GM21619 (cell line): ENCODE measurements around the gene DDR2.

Experiments used
- ATAC-seq: cut with Tn5 transposase; IDR thresholded peaks from one replicate; pipeline ENCODE4 v1.9.1; 2021; ENCODE audit not compliant: unreplicated experiment

DDR2 gene

DNA sequence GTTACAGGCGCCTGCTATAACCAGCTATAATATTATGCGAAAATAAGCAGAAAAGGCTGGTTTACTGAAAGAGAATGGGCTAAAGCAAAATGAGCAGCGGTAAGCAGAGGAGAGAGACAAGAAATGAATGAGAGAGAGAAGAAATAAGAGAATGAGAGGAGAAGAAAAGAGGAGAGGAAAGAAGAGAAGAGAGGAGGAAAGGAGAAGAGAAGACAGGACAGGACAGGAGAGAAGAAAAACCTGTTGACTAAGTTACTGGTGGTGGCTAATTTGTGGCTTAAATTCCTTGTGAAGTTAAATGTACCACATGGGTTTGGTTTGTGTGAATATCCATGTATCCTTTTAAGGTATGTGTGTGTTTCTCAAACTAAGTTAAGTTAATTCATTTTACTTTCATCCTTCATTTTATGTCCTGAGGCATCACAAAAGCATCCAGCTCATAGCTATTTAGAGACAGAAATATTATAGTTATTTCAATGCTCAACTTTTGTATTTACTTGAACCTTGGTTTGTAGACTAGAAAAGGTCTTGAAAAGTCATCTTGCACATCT, 3.1 kb upstream of the DDR2 start:
- ATAC-seq, result no peak

DNA sequence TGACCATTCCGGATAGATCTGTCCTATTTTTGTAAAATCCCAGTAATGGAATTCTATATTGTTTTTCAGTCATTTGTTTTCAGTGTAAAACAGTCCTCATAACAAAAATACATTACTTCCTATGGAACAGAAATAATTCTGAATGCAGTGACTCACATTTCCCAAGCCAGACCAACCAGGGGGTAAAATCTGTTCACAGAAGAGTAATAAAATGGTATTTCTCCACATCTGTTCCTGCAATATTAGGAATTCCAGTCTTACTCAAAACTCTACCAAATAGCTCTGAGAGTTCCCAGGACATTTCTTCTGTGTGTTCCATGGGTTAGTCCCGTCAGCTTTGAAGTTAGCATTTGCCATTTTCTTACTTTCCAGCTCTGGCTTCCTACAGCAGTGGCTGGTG, 2.6 kb upstream of the DDR2 start:
- no peak for ATAC-seq

DNA sequence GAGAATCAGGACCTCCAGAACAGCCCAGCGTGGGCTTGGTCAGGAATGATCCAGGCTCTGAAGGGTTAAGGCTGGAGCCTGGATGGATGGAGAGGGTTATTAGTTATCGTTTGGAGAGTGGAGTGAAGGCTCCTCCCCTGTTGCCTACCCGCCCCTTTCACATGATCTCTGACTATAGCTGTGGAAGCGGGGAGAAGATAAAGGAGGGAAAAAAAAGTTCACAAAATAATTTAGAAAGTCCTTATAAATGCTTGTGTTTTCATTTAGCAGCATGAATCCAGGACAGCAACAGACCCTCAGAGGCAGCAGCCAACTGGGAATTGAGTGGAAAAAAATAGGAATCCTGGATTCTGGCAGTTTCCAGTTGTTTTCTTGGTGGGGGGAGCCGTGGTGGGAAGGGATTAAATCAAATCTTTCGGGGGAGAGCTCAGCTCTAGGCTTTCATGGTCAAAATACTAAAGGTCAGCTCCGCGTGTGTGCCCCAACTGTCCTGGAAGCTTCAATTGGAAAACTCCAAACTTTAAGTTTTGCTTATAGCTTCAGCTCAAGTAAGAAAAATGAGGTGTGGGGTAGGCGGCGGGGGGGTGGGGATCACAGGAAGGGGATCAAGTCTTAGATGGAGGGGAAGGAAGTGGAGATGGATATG, 595 bp upstream of the DDR2 start:
- ATAC-seq, result no peak

DNA sequence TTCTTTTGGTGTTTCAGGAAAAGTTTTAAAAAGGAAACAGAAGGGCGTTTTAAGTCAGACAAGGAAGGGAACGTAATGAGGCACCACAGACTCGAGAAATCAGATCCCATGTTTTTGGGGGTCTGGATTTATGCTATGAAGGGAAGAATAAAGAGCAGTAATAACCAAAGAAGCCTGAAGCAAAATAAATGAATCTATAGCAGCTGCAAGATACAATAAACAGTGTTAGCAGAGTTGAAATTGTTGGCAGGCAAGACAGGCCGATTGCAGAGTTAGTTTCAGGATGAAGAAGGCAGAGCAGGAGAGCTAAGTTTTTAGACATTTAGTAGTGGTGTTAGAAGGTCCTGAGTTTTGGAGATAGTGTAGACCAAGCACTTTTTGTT, 425 bp downstream of the DDR2 start:
- no peak for ATAC-seq

DNA sequence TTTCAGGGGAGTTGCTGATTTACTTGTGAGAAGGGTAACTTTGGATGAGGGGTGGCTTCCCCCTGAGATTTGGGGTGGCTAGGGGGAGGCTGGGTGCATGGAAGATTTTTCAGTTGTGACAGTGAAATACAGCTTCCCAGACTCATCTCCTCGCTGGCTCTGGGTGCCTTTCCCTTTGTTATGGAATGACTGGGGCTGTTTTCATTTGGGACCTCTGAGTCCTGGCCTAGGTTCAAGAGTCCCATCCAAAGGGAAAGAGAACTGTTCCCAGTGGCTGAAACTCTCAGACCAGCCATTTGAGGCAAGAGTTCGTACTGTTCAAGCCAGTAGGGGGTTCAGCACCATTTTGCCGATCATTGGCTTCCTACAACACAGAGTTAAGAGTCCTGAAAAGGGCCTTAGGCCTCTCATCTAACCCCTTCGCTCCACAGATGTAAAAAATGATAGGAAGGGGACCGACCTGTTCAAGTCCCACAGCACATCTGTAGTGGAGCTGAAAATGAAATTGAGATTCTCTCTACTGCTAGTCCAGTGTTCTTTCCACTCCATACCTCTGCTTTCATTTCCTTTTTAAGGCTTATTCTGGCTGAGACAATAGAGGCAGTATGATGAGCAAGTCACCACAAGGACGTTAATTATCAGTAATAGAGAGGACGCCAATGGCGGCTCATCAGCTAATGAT, 958 bp downstream of the DDR2 start:
- ATAC-seq, result peak; percentile 66

DNA sequence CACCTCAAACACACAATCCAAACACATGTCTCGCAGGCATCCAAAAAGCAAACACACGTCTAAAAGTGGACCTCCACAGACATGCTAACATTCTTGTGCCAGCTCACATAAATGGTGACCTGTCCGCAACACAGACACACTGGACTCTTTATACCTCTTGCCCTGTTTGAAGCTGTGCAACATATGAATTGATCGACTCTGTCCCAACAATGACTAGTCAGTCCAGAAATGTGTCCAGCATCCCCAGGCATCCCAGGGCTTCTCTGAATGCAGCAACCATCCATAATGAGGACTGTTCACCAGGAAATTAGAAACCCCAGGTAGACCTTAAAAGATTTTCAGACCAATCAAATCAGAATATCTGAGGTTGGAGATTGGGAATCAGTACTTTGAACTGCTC, 3.2 kb downstream of the DDR2 start:
- ATAC-seq, result no peak

DNA sequence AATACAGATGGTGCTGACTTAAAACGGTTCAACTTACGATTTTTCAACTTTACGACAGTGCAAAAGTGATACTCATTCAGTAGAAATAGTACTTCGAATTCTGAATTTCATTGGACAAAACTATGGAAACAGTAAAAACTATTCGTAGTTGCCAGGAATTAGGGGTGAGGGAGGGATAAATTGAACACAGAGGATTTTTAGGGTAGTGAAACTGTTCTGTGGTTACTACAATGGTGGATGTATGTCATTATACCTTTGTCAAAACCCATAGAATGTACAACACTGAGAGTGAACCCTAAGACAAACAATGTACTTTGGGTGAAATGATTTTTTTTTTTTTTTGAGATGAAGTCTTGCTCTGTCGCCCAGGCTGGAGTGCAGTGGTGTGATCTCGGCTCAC, 7.5 kb downstream of the DDR2 start:
- no peak for ATAC-seq

DNA sequence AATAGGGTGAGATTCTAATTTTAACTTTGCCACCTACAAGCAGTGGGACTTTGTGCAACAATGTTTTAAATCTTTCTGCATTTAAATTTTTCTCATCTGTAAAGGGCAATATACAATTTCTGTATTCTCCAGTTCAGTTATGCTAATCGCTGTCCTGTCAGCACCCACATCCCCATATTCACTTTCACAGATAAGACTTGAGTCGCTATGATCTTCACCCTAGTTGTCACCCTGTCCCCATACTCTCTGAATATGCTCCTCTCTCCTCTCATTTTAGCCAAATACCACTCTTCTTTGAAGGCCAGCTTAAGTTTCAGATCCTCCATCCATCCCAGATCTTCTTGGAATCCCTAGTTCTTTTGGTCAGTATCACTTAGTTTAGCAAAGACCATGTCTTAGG, 8.8 kb downstream of the DDR2 start:
- ATAC-seq, result no peak

DNA sequence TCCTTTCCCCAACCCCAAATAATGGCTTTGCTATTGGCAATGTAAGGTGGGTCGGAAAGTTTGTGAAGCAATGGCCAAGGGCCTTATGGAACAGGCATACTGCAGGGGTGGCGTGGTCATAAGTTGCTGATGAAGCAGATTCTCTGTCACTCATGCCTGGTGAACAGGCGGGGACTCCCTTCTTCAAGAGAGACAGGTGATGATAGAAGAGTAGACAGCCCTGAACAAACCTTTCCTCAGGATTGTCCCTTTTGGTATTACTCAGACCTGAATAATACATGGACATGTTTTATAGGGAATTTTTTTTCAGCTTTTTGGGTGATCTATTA, 12.7 kb downstream of the DDR2 start:
- no peak for ATAC-seq

DNA sequence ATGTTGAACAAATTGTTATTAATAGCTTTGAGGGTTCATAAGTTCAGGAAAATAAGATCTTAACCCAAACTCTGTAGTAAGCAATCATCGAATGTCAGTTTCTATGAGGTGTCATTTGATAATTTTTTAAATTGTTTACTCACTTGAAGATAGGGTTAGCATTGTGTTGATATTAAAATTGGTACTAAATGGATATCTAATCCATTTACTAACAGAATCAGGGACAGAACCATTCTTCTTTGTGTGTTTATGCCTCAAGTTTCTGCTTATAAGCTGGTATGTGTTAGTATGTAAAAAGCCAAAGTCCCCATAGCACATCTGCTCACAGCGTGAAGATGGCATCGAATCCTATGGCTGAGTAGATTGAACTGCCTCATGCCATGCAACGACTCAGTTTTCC, 13.4 kb downstream of the DDR2 start:
- no peak for ATAC-seq

DNA sequence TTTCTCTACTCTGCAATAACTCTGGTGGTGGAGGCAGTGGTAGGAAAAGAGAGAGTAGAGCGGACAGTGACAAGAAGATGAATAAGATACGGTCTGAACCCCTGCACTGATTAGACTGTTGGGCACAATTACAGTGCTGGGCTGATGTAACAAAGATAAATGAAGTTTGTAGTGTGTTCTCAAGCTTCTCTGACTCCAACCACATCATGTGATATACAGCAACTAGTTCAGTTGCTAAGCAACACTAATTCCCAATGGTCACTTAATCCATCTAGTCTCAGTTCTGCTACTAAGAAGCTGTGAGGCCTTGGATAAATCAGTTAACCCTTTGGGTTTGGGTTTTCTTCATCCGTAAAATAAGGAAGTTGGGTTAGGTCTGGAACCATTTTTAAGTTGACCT, 17.3 kb downstream of the DDR2 start:
- no peak for ATAC-seq

DNA sequence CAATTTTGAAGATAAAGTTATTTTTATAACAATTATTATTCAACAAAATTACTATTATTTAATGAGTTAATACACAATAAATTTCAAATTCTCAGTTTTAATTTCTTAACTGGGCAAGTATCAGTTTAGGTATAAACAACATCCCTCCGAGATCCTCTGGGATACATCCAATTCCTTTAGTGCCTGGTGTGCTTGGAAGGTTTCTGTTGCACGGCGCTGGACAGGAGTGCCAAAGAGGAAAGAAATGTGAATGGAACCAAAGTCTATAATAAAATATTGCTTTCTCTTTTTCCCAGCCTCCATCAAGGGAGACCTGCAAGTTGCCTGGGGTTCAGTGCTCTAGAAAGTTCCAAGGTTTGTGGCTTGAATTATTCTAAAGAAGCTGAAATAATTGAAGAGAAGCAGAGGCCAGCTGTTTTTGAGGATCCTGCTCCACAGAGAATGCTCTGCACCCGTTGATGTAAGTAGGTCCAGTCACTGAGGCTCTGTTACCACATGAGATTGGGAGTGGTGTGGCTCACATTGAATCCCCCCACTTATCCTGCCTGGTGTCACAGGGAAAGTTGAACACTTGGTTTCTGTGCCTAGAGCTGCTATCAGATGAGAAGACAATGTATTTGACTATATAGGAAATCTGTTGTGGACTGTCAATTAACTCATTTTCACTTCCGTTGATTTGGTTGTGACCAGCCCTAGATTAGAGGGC, 22.8 kb downstream of the DDR2 start:
- ATAC-seq, result no peak

DNA sequence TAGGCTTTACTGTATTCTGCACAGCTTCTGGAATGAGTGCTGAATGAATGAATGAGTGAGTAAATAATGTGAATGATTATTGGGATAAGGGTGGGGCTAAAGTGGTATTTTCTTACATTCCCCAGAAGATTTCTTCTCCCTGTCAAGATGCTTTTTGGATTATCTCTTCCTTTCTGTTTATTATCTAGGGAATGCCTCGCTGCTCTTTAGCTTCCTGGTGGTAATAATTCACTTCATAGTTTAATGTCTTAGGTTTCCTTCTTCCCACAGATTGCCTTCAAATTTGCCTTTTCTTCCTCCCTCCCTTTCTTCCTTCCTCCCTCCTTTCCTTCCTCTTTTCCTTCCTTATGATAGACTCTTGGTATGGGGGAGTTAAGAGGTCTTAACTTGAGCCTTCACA, 24.0 kb downstream of the DDR2 start:
- no peak for ATAC-seq

DNA sequence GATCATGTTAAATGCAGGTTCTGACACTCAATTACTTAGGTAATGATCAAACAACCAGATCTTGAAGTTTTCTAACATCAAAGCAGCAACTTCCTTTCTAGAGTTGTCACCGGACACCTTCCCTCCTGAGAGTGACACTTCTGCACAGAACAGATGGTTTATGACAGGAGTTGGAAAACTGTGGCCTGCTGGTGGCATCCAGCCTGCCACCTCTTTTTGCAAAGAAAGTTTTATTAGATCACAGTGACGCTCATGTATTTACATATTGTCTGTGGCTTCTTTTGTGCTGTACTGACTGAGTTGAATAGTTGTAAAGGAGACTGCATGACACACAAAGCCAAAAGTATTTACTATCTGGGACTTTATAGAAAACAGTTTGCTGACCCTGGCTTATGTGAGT, 28.3 kb downstream of the DDR2 start:
- ATAC-seq, result no peak

DNA sequence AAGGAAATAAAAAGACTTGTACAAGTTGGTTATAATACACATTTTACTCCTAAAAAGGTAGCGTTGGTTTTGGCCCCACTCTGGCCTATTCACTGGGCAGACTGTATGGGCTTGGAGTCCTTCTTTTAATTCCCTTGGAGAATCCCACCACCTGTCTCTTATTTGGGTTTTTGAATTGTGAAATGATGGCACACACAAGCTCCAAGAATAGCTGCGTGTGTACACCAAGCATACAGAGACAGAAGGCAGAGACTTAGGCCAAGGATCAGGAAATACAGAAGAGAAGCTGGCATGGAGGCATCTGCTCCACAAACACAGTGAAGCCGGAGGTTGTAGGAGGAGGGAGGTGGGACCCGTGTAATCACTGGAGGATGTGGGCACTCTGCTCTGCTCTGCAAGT, 29.1 kb downstream of the DDR2 start:
- ATAC-seq, result no peak

DNA sequence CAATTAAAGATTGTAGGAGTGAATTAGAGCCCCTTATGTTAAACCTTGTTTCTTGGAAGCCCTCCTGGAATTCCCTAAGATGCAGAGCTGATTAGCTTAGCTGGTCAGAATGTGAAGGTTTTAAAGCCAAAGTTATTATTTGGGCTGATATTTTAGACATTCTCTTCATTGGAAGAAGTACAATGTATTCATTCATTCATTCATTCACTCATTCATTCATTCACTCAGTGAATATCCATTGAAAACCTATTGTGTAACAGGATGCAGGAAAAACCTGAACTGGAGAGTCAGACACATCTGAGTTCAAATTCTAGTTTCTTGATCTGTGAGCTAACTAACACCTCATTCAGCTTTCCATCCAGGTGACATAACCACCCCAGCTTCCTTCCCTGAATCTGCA, 29.7 kb downstream of the DDR2 start:
- no peak for ATAC-seq

DNA sequence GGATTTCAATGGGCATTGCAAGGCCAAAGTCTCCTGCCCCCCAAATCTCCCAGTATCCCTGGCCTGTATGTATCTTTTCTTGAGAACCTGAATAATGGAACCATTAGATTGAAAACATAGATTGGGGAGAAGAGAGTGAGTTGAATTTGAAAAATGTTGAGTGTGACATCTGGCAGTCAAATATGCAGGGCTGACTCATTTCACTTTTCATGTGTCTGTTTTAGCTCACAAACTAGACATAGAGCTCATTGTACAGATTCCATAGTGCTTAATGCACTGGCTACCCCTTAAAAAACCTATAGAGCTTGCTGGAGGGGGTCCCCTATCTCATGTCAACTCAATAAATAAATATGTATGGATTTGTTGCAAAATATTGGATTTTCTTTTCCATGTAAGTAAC, 30.8 kb downstream of the DDR2 start:
- ATAC-seq, result peak; percentile 54

DNA sequence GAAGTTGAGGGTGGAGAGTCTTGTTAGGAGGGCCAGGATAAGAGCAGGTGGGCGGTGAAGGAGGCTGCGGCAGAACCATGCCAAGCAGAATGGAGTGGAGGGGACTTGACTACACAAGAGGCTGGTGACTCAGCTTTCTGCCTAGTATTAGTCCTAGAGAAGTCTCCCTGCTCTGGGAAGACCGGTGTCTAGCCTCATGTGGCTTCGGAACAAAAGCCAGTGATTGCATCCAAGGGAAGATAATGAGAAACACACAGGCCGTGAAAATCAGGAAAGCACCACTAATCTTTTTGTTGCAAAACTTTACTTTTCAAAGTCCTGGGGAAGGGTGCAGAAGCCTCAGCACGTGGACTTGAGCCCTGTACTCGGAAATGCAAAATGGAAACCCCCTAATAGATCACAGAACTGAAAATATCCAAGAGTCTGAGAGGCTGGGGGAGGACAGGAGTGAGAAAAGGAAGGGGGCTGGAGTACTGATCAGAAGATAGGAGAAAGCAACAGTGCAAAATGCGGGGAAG, 31.4 kb downstream of the DDR2 start:
- ATAC-seq, result no peak

DNA sequence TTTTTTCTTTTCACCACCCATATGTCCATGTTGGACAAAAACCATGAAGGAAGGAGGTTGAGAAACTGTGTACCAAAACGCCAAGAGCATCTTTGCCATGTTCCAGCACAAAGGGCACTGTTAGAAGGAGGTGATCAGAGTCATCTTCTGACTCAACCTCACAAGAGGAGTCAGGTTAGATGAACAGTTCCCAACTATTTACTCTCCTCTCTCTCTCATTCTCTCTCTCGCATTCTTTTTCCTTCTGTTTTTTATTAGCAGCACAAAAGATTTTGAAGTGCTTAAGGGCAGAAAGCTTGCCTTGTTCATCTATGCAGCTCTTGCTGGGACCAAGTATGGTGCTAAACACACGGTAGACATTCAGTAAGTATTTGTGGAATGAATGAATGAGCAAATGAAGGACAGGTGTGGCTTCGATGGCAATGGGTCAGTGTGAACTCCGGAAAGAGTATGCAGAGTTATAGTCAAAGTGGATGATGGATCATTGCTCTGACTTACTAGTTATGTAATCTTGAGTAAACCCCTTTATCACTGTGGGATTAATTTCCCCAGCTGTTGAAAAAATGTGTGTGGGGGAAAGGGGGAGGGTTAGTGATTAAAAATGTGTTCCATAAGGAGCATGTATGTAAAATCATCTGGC, 33.9 kb downstream of the DDR2 start:
- ATAC-seq, result no peak

DNA sequence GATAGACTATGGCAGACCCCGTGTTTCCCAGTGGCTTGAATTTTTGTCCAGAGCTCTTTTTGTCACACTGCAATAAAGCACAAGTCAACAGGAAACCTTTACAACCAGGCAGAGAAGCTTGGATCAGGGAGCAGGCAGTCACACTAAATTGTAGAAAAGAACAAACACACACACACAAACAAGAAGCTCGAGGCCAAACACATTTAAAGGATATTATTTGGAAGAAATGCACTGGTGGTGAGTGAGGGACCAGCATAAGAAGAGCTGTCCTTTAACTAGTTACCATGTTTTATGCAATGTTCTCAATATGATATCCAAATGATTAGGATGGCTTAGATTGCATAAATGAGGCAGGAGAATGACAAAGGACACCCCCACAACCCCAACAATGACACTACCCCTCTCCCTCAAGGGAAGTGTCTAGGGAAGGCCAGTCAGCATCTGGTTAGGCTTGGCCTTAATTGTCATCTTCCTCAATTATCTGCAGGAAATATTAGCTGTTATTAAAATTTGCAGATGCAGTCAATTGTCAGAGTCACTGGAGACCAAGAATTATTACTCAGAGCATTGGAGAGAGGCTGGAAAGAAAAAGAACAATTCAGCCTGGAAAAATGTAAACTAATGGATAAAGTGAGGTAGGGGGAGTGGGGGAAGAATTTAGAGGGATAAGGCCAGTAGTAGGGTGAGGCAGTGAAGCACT, 35.3 kb downstream of the DDR2 start:
- ATAC-seq, result no peak
